ENCODE measurements around the gene BHLHE23. TPM values are rescaled to one million over a fixed set of nuclear protein-coding genes. Genes with fewer than 3 reads are reported as not detected.

BHLHE23 gene
- total and polyA plus RNA-seq, 4 donors: not detected

- no peak overlapping the region for H3K27ac ChIP-seq (ENCODE audit: low read depth in 1 of 2, low read length in 1 of 2)
- H3K27me3 ChIP-seq (ENCODE audit: control insufficient read depth in 3 of 3, insufficient read depth in 3 of 3, low read length in 2 of 3): no peaks in the 10 kb centered on the region
- H3K36me3 ChIP-seq (ENCODE audit: control insufficient read depth in 4 of 4, insufficient read depth in 4 of 4, low read length in 4 of 4): peaks cover 0 to 4% (median 0%) of the 10 kb centered on the region in 4 donors
- no peak for ATAC-seq (ENCODE audit: insufficient read depth, low FRiP score)
- H3K9me3 ChIP-seq (ENCODE audit: control insufficient read depth in 4 of 4, insufficient read depth in 3 of 4, low read length in 3 of 4): no peaks in the 10 kb centered on the region
- H3K4me3 ChIP-seq: no peak overlapping the region
- WGBS, 2 donors: 77 to 78% methylated on average over 18 to 19 of the region's 19 CpGs
- H3K9ac ChIP-seq (ENCODE audit: insufficient read depth in 1 of 2, low read length in 2 of 2): no peak overlapping the region
- TF ChIP-seq CTCF (IDR thresholded peaks at IDR 0.05; ENCODE audit: control extremely low read depth, extremely low read depth): no peak
- no peak for DNase-seq
- H3K4me1 ChIP-seq (ENCODE audit: control insufficient read depth in 5 of 5, insufficient read depth in 5 of 5, low read length in 5 of 5): peaks cover 0 to 3% (median 0%) of the 10 kb centered on the region in 5 donors
These were observed 41.4 kb downstream of the BHLHE23 start for GRCh38 chr20:62965363-62965771.

GRCh38 chr20:62964700-62965099 is 42.1 kb downstream of the BHLHE23 start:
- no peak for ATAC-seq (ENCODE audit: insufficient read depth, low FRiP score)
- H3K4me3 ChIP-seq: no peak overlapping the region
- 54 to 73% methylated on average over 20 of the region's 20 CpGs for WGBS, 2 donors
- no peaks in the 10 kb centered on the region for H3K27me3 ChIP-seq (ENCODE audit: control insufficient read depth in 3 of 3, insufficient read depth in 3 of 3, low read length in 2 of 3)
- H3K36me3 ChIP-seq (ENCODE audit: control insufficient read depth in 4 of 4, insufficient read depth in 4 of 4, low read length in 4 of 4): peaks cover 0 to 4% (median 0%) of the 10 kb centered on the region in 4 donors
- H3K9ac ChIP-seq (ENCODE audit: insufficient read depth in 1 of 2, low read length in 2 of 2): no peak overlapping the region
- H3K9me3 ChIP-seq (ENCODE audit: control insufficient read depth in 4 of 4, insufficient read depth in 3 of 4, low read length in 3 of 4): no peaks in the 10 kb centered on the region
- no peak for DNase-seq
- H3K27ac ChIP-seq (ENCODE audit: low read depth in 1 of 2, low read length in 1 of 2): no peak overlapping the region
- no peak for TF ChIP-seq CTCF (IDR thresholded peaks at IDR 0.05; ENCODE audit: control extremely low read depth, extremely low read depth)
- peaks cover 0 to 3% (median 0%) of the 10 kb centered on the region in 5 donors for H3K4me1 ChIP-seq (ENCODE audit: control insufficient read depth in 5 of 5, insufficient read depth in 5 of 5, low read length in 5 of 5)

- Histone ChIP-seq H3K4me3 (no peak overlapping the region), H3K9ac (ENCODE audit: insufficient read depth in 1 of 2, low read length in 2 of 2) (no peak overlapping the region), H3K27me3 (ENCODE audit: control insufficient read depth in 3 of 3, insufficient read depth in 3 of 3, low read length in 2 of 3) (no peaks in the 10 kb centered on the region), H3K9me3 (ENCODE audit: control insufficient read depth in 4 of 4, insufficient read depth in 3 of 4, low read length in 3 of 4) (no peaks in the 10 kb centered on the region), H3K36me3 (ENCODE audit: control insufficient read depth in 4 of 4, insufficient read depth in 4 of 4, low read length in 4 of 4) (peaks cover 0 to 4% (median 0%) of the 10 kb centered on the region in 4 donors), H3K27ac (ENCODE audit: low read depth in 1 of 2, low read length in 1 of 2) (no peak overlapping the region), H3K4me1 (ENCODE audit: control insufficient read depth in 5 of 5, insufficient read depth in 5 of 5, low read length in 5 of 5) (peaks cover 0 to 3% (median 0%) of the 10 kb centered on the region in 5 donors)
- TF ChIP-seq CTCF (IDR thresholded peaks at IDR 0.05; ENCODE audit: control extremely low read depth, extremely low read depth): no peak
- WGBS, 2 donors: 86 to 89% methylated on average over 27 to 32 of the region's 32 CpGs
- ATAC-seq (ENCODE audit: insufficient read depth, low FRiP score): no peak
- DNase-seq: no peak
These were observed 43.0 kb downstream of the BHLHE23 start for GRCh38 chr20:62963614-62964397.
